Activated T-cell treated with anti-CD3 and anti-CD28 coated beads, Interleukin-2, amount 50 U/mL, for 24 hours (primary cell): ENCODE measurements around the gene NME2.
A peak's percentile ranks its signal among the peaks of the same experiment; 100 is the strongest.

Source experiments
- DNase-seq: peaks from one replicate; pipeline ENCODE4 v3.0.0-alpha.2; 2020
- H3K27ac Mint-ChIP-seq: 2 replicates; pipeline ENCODE4 v1.8.0; 2020; ENCODE audit warnings: mild to moderate bottlenecking, mixed read lengths
- H3K27me3 Mint-ChIP-seq: 2 replicates; pipeline ENCODE4 v1.8.0; 2020; ENCODE audit warnings: mixed read lengths
- H3K36me3 Mint-ChIP-seq: 2 replicates; pipeline ENCODE4 v1.8.0; 2020; ENCODE audit warnings: low read depth, mixed read lengths
- H3K4me1 Mint-ChIP-seq: 2 replicates; pipeline ENCODE4 v1.8.0; 2020; ENCODE audit warnings: low read depth, mixed read lengths
- H3K4me3 Mint-ChIP-seq: 2 replicates; pipeline ENCODE4 v1.8.0; 2020; ENCODE audit warnings: mild to moderate bottlenecking, moderate library complexity, mixed read lengths
- H3K9me3 Mint-ChIP-seq: 2 replicates; pipeline ENCODE4 v1.8.0; 2020; ENCODE audit warnings: mixed read lengths

The NME2 gene

DNA sequence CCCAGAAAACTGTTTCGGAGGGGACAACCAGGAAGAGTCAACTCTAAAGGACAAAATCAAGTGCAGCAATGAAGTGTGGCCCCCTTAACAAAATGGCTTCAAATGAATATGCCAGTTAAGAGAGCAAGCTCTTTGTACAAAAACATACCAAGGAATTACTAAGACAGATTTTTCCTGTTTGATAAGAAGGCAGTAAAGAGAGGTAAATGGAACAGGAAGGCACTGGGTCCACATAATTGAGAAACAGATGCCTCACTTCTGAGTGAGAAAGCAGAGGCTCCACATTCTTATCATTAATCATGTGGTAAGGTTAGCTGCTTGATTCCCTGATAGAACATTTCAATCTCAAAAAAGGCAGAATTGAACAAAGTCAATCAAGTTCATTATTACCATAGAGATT, 48.7 kb downstream of the NME2 start:
- no peak for DNase-seq
- Mint-ChIP-seq H3K27me3 (no peaks in the 10 kb centered on the region), H3K9me3 (no peaks in the 10 kb centered on the region), H3K4me3 (no peak overlapping the region), H3K4me1 (no peaks in the 10 kb centered on the region), H3K27ac (no peak overlapping the region), H3K36me3 (peaks cover 76% of the 10 kb centered on the region)

DNA sequence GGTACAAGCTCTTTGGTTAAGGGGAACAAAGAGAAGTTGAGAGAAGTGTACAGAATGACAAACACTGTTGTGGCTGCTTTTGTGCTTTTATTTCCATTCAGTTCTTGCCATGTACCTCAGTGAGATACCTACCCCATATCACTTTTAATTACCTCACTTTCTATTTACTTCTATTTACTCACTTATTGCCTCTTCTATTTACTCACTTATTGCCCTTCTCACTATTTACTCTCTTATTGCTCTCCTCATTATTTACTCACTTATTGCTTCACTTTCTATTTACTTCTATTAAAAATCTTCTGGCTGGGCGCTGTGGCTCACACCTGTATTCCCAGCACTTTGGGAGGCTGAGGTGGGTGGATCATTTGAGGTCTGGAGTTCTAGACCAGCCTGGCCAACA, 51.7 kb downstream of the NME2 start:
- DNase-seq = no peak
- no peak overlapping the region for H3K4me3 Mint-ChIP-seq
- H3K36me3 Mint-ChIP-seq = peaks cover 86% of the 10 kb centered on the region
- H3K27ac Mint-ChIP-seq = peak overlapping the region; percentile 37
- H3K4me1 Mint-ChIP-seq = no peaks in the 10 kb centered on the region
- H3K27me3 Mint-ChIP-seq = no peaks in the 10 kb centered on the region
- no peaks in the 10 kb centered on the region for H3K9me3 Mint-ChIP-seq

DNA sequence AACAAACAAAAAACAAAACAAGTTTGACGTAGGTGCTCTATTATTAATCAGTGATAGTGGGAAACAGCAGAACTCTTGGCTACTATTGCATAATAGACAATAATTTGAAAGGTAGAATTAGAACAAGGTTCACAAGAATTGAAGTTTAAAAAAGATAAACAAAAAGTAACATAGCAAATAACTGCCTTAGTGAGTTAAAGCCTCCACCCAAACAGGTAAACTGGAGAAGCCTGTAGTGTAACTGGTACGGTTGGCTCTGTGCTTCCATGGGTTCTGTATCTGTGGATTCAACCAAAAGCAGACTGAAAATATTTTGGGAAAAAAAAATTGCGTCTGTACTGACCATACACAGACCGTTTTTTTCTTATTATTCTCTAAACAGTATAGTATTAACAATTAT, 55.1 kb downstream of the NME2 start:
- peaks cover 84% of the 10 kb centered on the region for H3K36me3 Mint-ChIP-seq
- no peaks in the 10 kb centered on the region for H3K9me3 Mint-ChIP-seq
- H3K27ac Mint-ChIP-seq = no peak overlapping the region
- H3K4me1 Mint-ChIP-seq = peaks cover 12% of the 10 kb centered on the region
- no peaks in the 10 kb centered on the region for H3K27me3 Mint-ChIP-seq
- no peak overlapping the region for H3K4me3 Mint-ChIP-seq
- DNase-seq = no peak
